Measurements from ENCODE around the gene FLNC. TPM values are rescaled to one million over a fixed set of nuclear protein-coding genes. Genes with fewer than 3 reads are reported as not detected.
A peak's percentile ranks its signal among the peaks of the same experiment; 100 is the strongest.

FLNC gene
- total and polyA plus RNA-seq, 9 of the 15 experiments (the other 6 are each of a cell fraction or from before 2014, with no cell fraction given), result 0.90 to 155 (median 28.8) TPM

GRCh38 chr7:128860158-128861073 is 30.2 kb downstream of the FLNC start (continued):
- no peak for TF ChIP-seq HMG20B (CRISPR knock-in tag; IDR thresholded peaks at IDR 0.05)
- no peak for TF ChIP-seq RUNX1 (IDR thresholded peaks at IDR 0.05; ENCODE audit: low read depth)
- TF ChIP-seq MCM5 (IDR thresholded peaks at IDR 0.05; ENCODE audit: low read depth), result no peak
- no peak; the same call in none of the 2 replicates for TF ChIP-seq USF1 (CRISPR knock-in tag; IDR thresholded peaks at IDR 0.05)
- no peak; the same call in 1 of the 2 replicates for TF ChIP-seq JUN (IDR thresholded peaks at IDR 0.05; ENCODE audit: borderline replicate concordance, low read depth, low read length)
- TF ChIP-seq JUN (CRISPR knock-in tag; IDR thresholded peaks at IDR 0.05; ENCODE audit: borderline replicate concordance), result 0 out of 2 replicates have a peak, but pooled peaks have one; percentile 19
- TF ChIP-seq TFAM (CRISPR knock-in tag; conservative IDR thresholded peaks at IDR 0.05), result no peak
- TF ChIP-seq PCBP1 (IDR thresholded peaks at IDR 0.05; ENCODE audit: low read depth, low read length, poor library complexity, severe bottlenecking), result no peak
- TF ChIP-seq MBD2 (IDR thresholded peaks at IDR 0.05; ENCODE audit: borderline replicate concordance, low read depth), result peak; percentile 71
- peak; percentile 25 to 55; a peak in 1 of 4 replicates for TF ChIP-seq TEAD1 (CRISPR knock-in tag; IDR thresholded peaks at IDR 0.05)
- peak; percentile 87 for TF ChIP-seq FOXM1 (IDR thresholded peaks at IDR 0.05; ENCODE audit: low read depth)
- TF ChIP-seq FOXM1 (CRISPR knock-in tag; IDR thresholded peaks at IDR 0.05; ENCODE audit: low read depth), result no peak
- TF ChIP-seq L3MBTL2 (IDR thresholded peaks at IDR 0.05), result 0 out of 2 replicates have a peak, but pooled peaks have one; percentile 23
- TF ChIP-seq SIN3B (IDR thresholded peaks at IDR 0.05; ENCODE audit: low read depth), result no peak
- 0 out of 2 replicates have a peak, but pooled peaks have one; percentile 32 for TF ChIP-seq POLR2H (tag; IDR thresholded peaks at IDR 0.05; ENCODE audit: low read depth)
- peak; percentile 61; the same call in 1 of the 2 replicates for TF ChIP-seq ZFX (CRISPR knock-in tag; IDR thresholded peaks at IDR 0.05)
- TF ChIP-seq FOS (IDR thresholded peaks at IDR 0.05; ENCODE audit: extremely low read depth, insufficient read length), result no peak
- peak in 1 of 2 experiments; percentile 69 for TF ChIP-seq AFF1 (IDR thresholded peaks at IDR 0.05; ENCODE audit: low read depth in 1 of 2, partially characterized antibody in 2 of 2)
- no peak for TF ChIP-seq ZNF239 (CRISPR knock-in tag; IDR thresholded peaks at IDR 0.05)
- TF ChIP-seq PRMT5 (CRISPR knock-in tag; IDR thresholded peaks at IDR 0.05), result no peak
- TF ChIP-seq ZNF384 (IDR thresholded peaks at IDR 0.05; ENCODE audit: low read depth, low read length), result no peak
- TF ChIP-seq FOXA1 (IDR thresholded peaks at IDR 0.05; ENCODE audit: borderline replicate concordance), result no peak
- no peak for TF ChIP-seq CBX2 (IDR thresholded peaks at IDR 0.05; ENCODE audit: insufficient read depth, low read length, poor library complexity, severe bottlenecking)
- TF ChIP-seq TSC22D4 (tag; IDR thresholded peaks at IDR 0.05), result no peak
- TF ChIP-seq PYGO2 (tag; IDR thresholded peaks at IDR 0.05), result no peak
